Tibial nerve (tissue), 3 donors: ENCODE results near the gene URGCP.

Experiments used
- CTCF ChIP-seq, 5 experiments: fragments of 200-600 bp in 3 of 5; fragments of 450-650 bp in 2 of 5; sonication (generic) in 3 of 5; IDR thresholded peaks; one replicate each; pipeline ENCODE4 v1.5.1; 2016 to 2019; ENCODE audit warnings: antibody characterized with exemption in 5 of 5, mild to moderate bottlenecking in 3 of 5, moderate library complexity in 2 of 5
- POLR2A ChIP-seq, 2 donors: fragments of 450-650 bp; IDR thresholded peaks; one replicate each; pipeline ENCODE4 v1.6.1; 2017; ENCODE audit warnings: antibody characterized with exemption in 2 of 2, mild to moderate bottlenecking in 2 of 2, moderate library complexity in 2 of 2

GRCh38 chr7:43933902-43934560 lies 27.6 kb upstream of the URGCP start:
- TF ChIP-seq CTCF (IDR thresholded peaks at IDR 0.05) (no peak), POLR2A (IDR thresholded peaks at IDR 0.05) (no peak)
